ENCODE measurements around the gene SWAP70.

DNA sequence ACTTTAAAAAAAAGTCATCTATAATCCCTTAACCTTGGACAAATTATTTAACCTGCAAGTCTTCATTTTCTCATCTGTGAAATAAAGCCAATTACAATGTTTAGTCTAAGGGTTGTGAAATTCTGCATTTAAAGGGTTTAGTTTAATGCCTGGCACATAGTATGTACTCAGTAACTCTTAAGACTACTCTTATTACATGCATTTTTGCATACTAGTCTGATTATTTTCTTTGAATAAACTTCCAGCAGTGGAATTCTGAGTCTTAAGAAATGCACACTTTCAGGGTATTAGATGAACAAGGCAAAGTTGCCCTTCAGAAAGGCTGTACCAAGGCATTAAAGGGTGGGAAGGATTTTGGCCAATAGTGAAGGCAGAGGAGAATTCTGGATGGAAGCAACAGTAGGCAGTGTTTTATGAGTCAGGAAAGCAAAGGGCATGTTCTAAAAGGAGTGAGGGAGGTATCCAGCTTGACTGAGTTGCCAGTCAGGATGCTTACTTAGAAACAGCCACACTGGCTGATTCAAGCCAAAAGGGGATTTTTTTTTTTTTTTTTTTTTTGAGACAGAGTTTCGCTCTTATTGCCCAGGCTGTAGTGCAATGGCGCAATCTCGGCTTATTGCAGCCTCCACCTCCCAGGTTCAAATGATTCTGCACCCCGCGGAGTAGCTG is 50.5 kb downstream of the SWAP70 start:
- TF ChIP-seq, protein P1, sequence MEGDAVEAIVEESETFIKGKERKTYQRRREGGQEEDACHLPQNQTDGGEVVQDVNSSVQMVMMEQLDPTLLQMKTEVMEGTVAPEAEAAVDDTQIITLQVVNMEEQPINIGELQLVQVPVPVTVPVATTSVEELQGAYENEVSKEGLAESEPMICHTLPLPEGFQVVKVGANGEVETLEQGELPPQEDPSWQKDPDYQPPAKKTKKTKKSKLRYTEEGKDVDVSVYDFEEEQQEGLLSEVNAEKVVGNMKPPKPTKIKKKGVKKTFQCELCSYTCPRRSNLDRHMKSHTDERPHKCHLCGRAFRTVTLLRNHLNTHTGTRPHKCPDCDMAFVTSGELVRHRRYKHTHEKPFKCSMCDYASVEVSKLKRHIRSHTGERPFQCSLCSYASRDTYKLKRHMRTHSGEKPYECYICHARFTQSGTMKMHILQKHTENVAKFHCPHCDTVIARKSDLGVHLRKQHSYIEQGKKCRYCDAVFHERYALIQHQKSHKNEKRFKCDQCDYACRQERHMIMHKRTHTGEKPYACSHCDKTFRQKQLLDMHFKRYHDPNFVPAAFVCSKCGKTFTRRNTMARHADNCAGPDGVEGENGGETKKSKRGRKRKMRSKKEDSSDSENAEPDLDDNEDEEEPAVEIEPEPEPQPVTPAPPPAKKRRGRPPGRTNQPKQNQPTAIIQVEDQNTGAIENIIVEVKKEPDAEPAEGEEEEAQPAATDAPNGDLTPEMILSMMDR (conservative IDR thresholded peaks at IDR 0.05; ENCODE audit: low read depth, low read length) = no peak
- no peak for TF ChIP-seq EZH2 (IDR thresholded peaks at IDR 0.05; ENCODE audit: low read length, unreplicated experiment)
- no peak for TF ChIP-seq EZH2phosphoT487 (IDR thresholded peaks at IDR 0.05; ENCODE audit: borderline replicate concordance, low read length)

Data from PC-3 (cell line).